ENCODE results near the gene GNAS. TPM values are rescaled to one million over a fixed set of nuclear protein-coding genes. Genes with fewer than 3 reads are reported as not detected.
A peak's percentile ranks its signal among the peaks of the same experiment; 100 is the strongest.

GNAS gene
- polyA plus RNA-seq, 4 donors = 1,850 to 2,253 (median 2,031) TPM

GRCh38 chr20:58893355-58894120 lies 41.0 kb downstream of the GNAS start:
- DNase-seq (ENCODE audit: low read depth in 4 of 4, low spot score in 2 of 4) = no peak

DNA sequence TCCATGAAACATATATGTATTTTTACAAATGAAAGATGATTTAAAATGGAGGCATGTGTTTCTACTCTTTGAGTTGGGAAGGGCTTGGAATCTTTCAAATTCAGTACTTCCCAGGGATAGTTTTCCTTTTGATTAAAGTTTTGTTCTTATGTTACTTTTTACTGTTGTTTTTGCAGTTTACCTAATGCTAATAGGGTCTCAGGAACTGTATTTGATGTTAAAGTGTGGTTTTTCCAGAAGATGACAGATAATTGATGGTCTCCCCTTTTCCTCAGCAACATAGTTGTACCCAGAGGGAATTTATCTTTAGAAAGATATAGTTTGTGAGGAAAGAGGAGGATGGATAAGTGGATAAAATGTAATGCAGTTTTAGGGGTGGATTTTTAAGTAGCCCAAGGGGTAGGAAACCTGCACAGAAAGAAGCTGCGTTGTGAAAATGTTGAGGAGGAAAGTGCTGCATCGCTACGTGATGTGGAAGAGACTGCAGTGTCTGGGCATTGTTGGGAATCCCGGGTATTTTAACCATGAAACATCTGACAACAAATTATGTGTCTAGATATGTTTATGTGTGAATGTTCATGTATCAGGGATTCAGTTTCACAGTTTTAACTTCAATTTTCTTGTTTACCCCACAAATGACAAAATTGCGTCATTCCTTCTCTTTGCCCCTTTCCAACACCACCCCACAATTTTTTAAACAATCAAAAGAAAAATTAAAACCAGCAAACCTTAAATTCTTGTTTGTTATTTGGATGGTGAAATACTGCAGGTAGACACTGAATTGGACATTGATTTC lies 42.3 kb downstream of the GNAS start:
- DNase-seq (ENCODE audit: low read depth in 4 of 4, low spot score in 2 of 4) = no peak

DNA sequence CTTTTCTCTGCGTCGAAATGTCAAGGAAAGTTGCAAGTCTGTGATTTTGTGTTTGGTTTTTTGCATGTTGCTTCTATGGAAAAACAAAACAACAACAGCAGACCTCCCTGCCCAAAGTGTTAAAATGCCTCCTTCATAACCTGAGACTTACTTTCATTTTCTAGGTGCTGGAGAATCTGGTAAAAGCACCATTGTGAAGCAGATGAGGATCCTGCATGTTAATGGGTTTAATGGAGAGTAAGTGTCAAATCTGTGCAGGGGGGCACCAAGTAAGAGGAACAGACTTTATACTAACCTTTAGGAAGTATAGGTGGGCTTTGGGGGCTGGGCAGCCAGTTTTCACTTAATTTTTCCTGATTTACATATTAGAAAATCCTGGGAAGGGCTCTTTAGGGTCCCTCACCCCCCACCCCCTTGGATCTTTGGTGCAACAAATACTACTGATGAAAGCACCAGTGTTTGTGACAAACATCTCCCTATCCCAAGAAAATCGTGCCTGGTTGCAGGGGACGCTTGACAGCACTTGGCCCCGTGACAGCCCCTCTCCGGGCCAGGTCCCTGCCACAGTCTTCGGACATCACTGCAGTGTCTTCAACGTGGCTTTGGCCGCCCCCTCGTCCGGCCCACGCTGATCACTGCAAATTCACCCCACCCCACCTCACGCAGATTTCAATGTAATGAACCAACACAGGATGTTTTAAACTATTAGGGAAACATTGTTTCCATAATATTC lies 43.1 kb downstream of the GNAS start:
- DNase-seq (ENCODE audit: low read depth in 4 of 4, low spot score in 2 of 4) = no peak

DNA sequence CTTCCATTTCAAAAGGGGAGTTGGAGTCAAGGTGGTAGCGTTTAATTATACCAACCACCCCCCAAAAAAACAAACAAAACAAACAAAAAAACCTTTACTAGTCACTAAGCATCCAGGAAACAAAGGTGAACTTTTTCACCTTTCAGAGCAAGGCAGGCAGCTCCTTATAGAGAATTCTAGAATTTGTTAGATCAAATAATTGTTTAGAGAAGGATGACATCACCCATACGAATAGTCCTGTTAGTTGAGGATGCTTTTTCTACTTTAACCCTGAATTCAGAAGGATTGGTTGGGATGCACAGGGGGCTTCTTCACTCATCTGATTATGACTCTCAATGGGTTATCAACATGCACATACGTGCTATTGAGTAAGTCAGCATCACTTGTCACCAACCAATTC lies 44.3 kb downstream of the GNAS start:
- DNase-seq (ENCODE audit: low read depth in 4 of 4, low spot score in 2 of 4) = no peak

- no peak for DNase-seq (ENCODE audit: low read depth in 4 of 4, low spot score in 2 of 4)
Observed at GRCh38 chr20:58897488-58897887, 45.0 kb downstream of the GNAS start.

- DNase-seq (ENCODE audit: low read depth in 4 of 4, low spot score in 2 of 4) = no peak
Observed at GRCh38 chr20:58898629-58899408, 46.3 kb downstream of the GNAS start.

DNA sequence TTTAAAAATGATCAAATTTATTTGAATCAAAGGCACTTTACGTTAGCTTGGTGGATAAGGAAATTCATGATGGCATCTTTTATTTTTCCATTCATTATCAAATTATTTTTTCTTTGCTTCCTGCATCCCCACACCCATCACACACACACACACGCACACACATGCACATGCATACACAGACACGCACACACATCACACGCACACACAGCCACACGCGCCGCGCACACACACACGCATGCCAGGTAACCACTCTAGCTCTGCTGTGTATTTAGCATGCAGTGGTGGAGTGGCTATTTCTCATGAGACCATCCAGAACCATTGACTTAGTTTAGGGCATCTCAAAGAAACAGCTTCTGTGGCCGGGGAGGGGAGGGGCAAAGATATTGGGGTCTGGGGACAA lies 47.0 kb downstream of the GNAS start:
- no peak for DNase-seq (ENCODE audit: low read depth in 4 of 4, low spot score in 2 of 4)

DNA sequence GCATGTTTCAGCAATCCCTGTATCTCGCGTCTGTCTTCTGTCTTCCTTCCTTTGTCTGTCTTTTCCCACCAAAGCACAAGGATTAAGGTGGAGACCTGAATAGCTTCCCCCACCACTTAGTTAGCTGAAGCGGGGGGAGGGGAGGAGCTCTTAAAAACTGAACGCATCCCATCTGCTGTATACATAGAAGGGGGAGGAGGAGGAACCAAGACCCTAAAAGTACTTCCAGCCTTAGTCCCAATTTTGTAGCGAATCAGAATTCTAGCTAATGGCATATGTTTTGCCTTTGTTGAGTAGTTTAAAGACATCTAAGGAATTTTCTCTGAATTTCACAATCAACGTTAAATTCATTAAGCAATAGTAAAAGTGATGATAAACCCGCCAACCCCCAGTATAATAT lies 47.9 kb downstream of the GNAS start:
- no peak for DNase-seq (ENCODE audit: low read depth in 4 of 4, low spot score in 2 of 4)

DNA sequence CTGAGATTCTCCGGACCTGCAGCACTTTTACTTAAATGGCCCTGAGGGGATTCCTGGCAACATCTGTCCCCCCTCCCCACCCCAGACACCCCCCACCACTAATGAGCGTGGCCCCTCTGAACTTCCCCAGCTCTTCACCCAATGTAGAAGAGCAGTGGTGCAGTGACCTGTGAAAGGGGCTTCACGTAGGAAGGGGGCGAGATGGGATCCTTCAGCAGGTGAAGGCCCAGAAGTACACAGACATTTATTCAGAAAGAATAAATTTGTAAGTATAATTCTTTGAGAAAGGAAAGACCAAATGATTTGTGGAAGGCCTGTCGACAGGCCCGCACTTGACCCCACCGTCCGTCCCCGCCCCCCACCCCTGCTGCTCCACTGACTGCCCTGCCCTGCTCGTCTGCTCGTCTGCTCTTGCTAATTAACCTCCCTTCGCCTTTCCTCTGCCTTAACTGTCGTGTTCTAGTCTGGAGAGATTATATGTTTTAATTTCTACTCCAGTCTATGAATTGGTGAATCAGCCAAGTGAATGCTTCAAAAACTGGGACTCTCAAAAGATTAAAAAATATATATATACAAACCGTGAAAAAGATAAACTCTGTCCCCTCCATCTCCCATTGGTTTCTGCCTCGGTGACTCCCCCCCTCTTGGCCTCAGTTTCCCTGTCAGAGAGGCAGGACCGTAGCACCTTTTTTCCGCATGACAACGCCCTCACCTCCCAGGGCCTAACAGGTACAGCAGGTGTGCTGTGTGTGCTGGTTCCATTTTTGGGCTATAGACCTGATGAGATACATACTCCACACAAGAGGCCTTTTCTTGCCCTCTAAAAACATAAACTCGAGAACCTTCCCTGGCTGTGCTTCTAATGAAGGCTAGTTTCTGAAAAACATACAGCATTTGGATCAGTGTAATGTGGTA lies 49.2 kb downstream of the GNAS start:
- no peak for DNase-seq (ENCODE audit: low read depth in 4 of 4, low spot score in 2 of 4)

GRCh38 chr20:58903614-58904013 lies 51.1 kb downstream of the GNAS start:
- DNase-seq (ENCODE audit: low read depth in 4 of 4, low spot score in 2 of 4) = no peak

DNA sequence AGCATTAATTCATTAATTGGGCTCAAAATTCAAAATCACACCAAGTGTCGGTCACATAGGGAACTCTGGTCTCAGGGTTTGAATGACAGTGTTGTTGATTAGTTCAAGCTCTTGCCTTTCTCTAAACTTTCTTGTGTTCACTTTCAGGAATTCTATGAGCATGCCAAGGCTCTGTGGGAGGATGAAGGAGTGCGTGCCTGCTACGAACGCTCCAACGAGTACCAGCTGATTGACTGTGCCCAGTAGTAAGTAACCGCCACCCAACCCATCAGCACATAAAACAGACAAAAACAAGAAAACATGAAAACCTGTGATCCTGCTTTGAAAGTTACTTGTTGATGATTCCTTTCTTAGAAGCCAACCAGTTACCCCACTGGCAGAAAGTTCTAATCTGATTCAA lies 52.7 kb downstream of the GNAS start:
- DNase-seq (ENCODE audit: low read depth in 4 of 4, low spot score in 2 of 4) = no peak

GRCh38 chr20:58906111-58906510 lies 53.6 kb downstream of the GNAS start:
- no peak for DNase-seq (ENCODE audit: low read depth in 4 of 4, low spot score in 2 of 4)

DNA sequence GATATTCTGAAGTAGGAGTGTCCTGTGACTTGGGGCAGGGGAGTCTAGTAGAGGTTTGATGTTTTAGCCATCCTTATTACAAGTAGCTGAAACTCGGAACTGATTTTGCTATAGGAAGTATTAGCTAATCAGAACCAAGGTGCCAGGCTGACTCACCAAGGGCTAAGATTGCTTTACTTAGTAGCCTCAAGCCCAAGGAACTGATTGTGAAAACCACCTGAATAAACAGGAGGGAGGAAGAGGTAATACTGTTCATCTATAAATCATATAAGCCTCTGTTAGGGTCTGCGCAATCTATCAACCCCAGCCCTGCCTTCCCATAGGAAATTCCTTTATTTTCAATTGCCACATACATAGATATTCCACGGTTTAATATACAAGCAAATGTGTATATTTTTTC lies 54.4 kb downstream of the GNAS start:
- no peak for DNase-seq (ENCODE audit: low read depth in 4 of 4, low spot score in 2 of 4)

- peak in 3 of 4 donors; percentile 80 to 88 (median 88) for DNase-seq (ENCODE audit: low read depth in 4 of 4, low spot score in 2 of 4)
Observed at GRCh38 chr20:58907320-58908137, 55.0 kb downstream of the GNAS start.

DNA sequence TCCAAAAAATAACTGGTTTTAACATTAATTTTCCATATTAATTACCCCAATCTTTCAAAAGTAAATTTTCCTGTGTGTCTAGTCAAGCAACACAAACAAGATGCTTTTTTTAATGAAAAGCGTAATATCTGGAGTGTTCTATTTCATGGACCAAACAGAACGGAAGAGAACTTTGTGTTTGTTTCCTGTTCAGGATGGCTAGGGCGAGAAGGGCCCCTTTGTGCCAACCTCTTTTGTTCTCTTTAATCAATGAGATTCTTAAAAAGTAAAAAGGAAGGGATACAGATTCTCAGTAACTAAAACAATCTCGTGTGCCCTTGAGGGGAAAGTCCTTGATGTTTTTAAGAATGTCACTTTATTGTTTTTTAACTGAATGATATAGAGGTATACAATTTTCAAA lies 55.7 kb downstream of the GNAS start:
- no peak for DNase-seq (ENCODE audit: low read depth in 4 of 4, low spot score in 2 of 4)

- DNase-seq (ENCODE audit: low read depth in 4 of 4, low spot score in 2 of 4) = no peak
Observed at GRCh38 chr20:58908941-58909340, 56.4 kb downstream of the GNAS start.

- no peak for DNase-seq (ENCODE audit: low read depth in 4 of 4, low spot score in 2 of 4)
Observed at GRCh38 chr20:58909585-58909984, 57.1 kb downstream of the GNAS start.

DNA sequence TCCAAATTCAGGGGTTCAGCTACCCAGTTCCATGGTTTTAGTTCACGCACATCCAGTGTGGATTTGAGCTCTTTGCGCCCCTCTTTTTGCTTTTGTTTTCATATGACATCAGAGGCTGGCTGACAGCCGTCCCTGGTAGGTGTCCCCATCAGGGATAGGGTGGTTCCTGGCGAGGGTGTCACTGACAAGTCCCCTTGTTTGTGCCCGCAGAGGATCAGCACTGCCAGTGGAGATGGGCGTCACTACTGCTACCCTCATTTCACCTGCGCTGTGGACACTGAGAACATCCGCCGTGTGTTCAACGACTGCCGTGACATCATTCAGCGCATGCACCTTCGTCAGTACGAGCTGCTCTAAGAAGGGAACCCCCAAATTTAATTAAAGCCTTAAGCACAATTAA lies 58.0 kb downstream of the GNAS start:
- no peak for DNase-seq (ENCODE audit: low read depth in 4 of 4, low spot score in 2 of 4)

GRCh38 chr20:58911309-58911708 lies 58.8 kb downstream of the GNAS start:
- no peak for DNase-seq (ENCODE audit: low read depth in 4 of 4, low spot score in 2 of 4)

All from left renal cortex interstitium (tissue), 4 donors.